MG63 (cell line): ENCODE data around the gene MRPL16. TPM values are rescaled to one million over a fixed set of nuclear protein-coding genes. Genes with fewer than 3 reads are reported as not detected.
A peak's percentile ranks its signal among the peaks of the same experiment; 100 is the strongest.

ENCODE experiments used
- DNase-seq: peaks from one replicate; pipeline ENCODE4 v3.0.0-alpha.2; 2020
- H3K27me3 ChIP-seq: fragments of 250-450 bp; sonication (Bioruptor Pico); 2 replicates; pipeline ENCODE4 v1.5.1; 2020; ENCODE audit warnings: mild to moderate bottlenecking, moderate library complexity
- H3K36me3 ChIP-seq: fragments of 250-450 bp; sonication (Bioruptor Pico); 2 replicates; pipeline ENCODE4 v1.5.1; 2020; ENCODE audit warnings: mild to moderate bottlenecking, moderate library complexity
- H3K4me3 ChIP-seq: fragments of 250-450 bp; sonication (Bioruptor Pico); 2 replicates; pipeline ENCODE4 v1.5.1; 2020; ENCODE audit warnings: mild to moderate bottlenecking, moderate library complexity
- H3K9me3 ChIP-seq: fragments of 250-450 bp; sonication (Bioruptor Pico); 2 replicates; pipeline ENCODE4 v1.5.1; 2020; ENCODE audit warnings: mild to moderate bottlenecking, moderate library complexity
- total RNA-seq: library from RNA; depleted of rRNA; stranded (reverse); fragments of >200 nt; shearing (Covaris generic); gene quantifications from 2 replicates; pipeline ENCODE4 v1.2.3, GENCODE V29; 2014; ENCODE audit warnings: low replicate concordance; rRNA removed

The MRPL16 gene
- total RNA-seq, 1 experiment from 2014 or later, result 71.5 TPM

DNA sequence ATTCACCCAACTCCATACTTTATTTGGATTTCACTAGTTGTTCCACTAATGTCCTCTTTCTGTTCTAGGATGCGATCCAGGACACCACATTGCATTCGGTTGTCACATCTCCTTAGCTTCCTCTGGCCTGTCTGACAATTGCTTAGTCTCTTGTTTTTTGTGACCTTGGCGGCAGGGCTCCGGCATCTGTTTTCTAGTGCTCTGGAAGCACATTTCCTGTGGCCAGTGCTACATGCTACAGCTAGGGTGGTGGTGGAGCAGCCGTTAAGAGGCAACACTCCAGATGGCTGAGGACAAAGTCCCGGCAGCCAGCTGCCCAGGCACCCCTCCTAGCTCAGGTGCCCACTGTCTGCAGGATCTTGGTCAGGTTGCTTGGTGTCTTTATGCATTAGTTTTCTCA is 48.6 kb downstream of the MRPL16 start:
- DNase-seq, result no peak
- no peaks in the 10 kb centered on the region; the same call in 1 of the 2 replicates for H3K36me3 ChIP-seq
- H3K9me3 ChIP-seq, result no peaks in the 10 kb centered on the region
- H3K27me3 ChIP-seq, result no peaks in the 10 kb centered on the region
- H3K4me3 ChIP-seq, result no peak overlapping the region

DNA sequence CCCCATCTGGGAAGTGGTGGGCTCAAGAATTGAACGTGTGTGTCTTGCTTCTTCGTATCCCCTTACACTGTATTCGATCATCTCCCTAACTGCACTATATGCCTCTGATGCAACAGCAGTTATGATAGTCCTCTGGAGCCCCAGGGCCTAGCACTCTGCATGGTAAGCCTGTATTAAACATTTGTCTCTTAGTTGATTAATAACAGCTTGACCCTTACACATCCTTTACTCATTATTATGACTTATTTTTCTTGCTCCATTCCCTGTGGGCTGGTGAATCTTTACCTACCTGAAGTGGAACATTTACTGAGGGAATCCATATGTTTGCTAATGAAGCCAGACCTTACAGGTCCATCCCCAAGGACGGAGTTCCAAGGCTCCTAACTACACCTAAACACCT is 49.8 kb downstream of the MRPL16 start:
- Histone ChIP-seq H3K9me3 (no peaks in the 10 kb centered on the region), H3K27me3 (no peaks in the 10 kb centered on the region), H3K4me3 (no peak overlapping the region), H3K36me3 (no peaks in the 10 kb centered on the region; the same call in 1 of the 2 replicates)
- no peak for DNase-seq

DNA sequence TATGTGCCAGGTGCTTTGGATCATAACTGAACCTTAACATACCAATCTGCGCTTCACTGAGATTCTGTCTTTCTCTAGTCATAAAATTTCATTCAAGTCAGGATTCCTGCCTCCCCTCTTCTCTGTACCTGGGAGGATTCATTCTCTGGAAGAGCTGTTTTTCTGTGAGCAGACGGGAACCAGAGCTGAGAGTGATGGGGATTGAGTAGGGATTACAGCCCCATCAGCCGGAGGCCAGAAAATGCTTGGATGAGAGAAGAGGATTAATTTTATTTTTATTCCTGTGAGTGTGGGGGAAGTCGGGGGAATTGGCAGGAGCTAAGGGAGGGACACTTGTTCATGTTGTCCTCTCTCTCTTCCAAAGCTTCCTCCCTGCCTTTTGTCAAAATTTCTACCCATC is 50.7 kb downstream of the MRPL16 start:
- Histone ChIP-seq H3K4me3 (no peak overlapping the region), H3K36me3 (no peaks in the 10 kb centered on the region; the same call in 1 of the 2 replicates), H3K27me3 (no peaks in the 10 kb centered on the region), H3K9me3 (no peaks in the 10 kb centered on the region)
- no peak for DNase-seq

DNA sequence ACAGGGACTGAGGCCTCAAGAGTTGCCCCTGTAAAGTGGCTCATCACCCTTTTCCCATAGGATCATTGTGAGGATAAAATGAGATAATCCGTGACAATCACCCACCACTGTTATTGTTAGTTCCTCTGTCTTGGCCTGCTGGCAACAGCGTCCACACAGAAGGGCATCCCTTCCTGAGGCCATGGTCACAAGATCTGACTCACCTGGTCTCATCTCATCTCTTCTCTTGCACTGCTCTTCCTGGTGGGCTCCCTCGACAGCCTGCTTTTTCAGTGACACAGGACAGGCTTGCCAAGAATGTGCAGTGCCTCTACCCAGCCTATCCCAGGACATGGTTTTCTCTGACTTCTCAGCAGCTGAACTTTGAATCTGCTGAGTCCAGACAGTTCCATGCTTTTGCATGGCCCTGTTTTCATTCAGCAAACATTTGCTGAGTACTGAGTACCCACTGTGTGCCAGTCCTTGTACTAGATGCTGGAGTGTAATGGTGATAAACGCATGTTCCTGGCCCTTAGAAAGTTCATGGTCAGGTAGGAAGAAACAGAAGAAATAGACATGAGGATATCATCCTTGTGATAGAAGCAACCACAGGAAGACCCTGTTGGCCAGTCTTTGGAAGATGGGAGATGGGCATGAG is 52.1 kb downstream of the MRPL16 start:
- no peak for DNase-seq
- H3K36me3 ChIP-seq, result no peaks in the 10 kb centered on the region; the same call in 1 of the 2 replicates
- no peaks in the 10 kb centered on the region for H3K9me3 ChIP-seq
- no peaks in the 10 kb centered on the region for H3K27me3 ChIP-seq
- no peak overlapping the region for H3K4me3 ChIP-seq

DNA sequence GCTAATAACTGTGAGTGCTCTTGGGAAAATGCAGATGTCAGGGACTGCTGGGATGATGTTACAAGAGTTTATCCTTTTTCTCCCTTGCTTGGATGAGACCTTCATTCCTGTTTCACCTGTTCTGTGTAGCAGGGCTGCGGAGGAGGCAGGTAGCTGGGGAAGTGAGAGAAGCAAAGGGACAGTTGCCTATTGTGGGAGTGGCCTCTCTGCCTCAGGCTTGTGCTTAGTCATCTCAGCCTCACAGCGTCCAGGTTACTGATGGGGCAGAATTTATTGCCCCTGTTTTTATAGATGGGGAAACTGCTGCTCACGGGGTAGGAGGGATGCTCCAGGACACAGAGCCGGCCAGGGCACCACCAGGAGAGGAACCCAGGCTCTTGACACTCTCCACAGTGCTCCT is 53.7 kb downstream of the MRPL16 start:
- no peaks in the 10 kb centered on the region for H3K27me3 ChIP-seq
- no peaks in the 10 kb centered on the region; the same call in 1 of the 2 replicates for H3K36me3 ChIP-seq
- no peak for DNase-seq
- H3K4me3 ChIP-seq, result no peak overlapping the region
- H3K9me3 ChIP-seq, result no peaks in the 10 kb centered on the region

DNA sequence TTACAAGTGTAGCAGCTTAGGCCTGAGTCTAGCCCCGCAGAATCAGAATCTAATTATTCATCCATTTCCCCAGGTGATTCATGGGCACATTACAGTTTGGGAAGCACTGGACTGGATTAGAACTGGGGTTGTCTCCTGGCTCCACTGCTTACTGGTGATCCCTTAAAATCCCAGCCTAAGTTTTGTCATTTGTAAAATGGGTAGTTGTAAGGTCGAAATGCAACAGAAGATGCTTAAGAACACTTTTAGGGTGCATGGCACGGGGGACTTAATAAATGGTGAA is 54.1 kb downstream of the MRPL16 start:
- H3K36me3 ChIP-seq, result no peaks in the 10 kb centered on the region; the same call in 1 of the 2 replicates
- no peaks in the 10 kb centered on the region for H3K27me3 ChIP-seq
- H3K9me3 ChIP-seq, result no peaks in the 10 kb centered on the region
- no peak for DNase-seq
- peak overlapping the region; percentile 70 for H3K4me3 ChIP-seq

Other genes starting within 250 kb of the MRPL16 start
- 19.1 and 23.8 TPM in 2 replicates for gene OSBP, start 195.0 kb downstream of the MRPL16 start, total RNA-seq
- gene PATL1, start 141.7 kb downstream of the MRPL16 start, total RNA-seq, result 8.4 and 9.9 TPM in 2 replicates
- gene OR10V1, start 96.9 kb downstream of the MRPL16 start, total RNA-seq, result not detected in 2 replicates
- gene STX3, start 55.4 kb downstream of the MRPL16 start, total RNA-seq, result 5.6 and 9.4 TPM in 2 replicates
- not detected in 2 replicates for gene CBLIF, start 34.7 kb upstream of the MRPL16 start, total RNA-seq
- not detected in 2 replicates for gene TCN1, start 55.7 kb upstream of the MRPL16 start, total RNA-seq
- not detected in 2 replicates for gene OOSP3, start 68.0 kb upstream of the MRPL16 start, total RNA-seq
- not detected in 2 replicates for gene OOSP1, start 127.7 kb upstream of the MRPL16 start, total RNA-seq
- not detected in 2 replicates for gene OOSP4A, start 153.3 kb upstream of the MRPL16 start, total RNA-seq
- not detected in 2 replicates for gene OOSP4B, start 206.4 kb upstream of the MRPL16 start, total RNA-seq
- gene OOSP2, start 229.6 kb upstream of the MRPL16 start, total RNA-seq, result not detected in 2 replicates
- not detected in 2 replicates for gene MS4A3, start 245.9 kb upstream of the MRPL16 start, total RNA-seq